ENCODE results near the gene TOGARAM2.

TOGARAM2 gene

GRCh38 chr2:29063646-29064345, 82.7 kb downstream of the TOGARAM2 start:
- POLR2A ChIA-PET: no interaction called here
- no peak for TF ChIP-seq FOXA1 (IDR thresholded peaks at IDR 0.05)
- CTCF ChIA-PET: interaction anchor here (0.6 kb wide), 1 partner anchor 16 kb away, joined by 3 read pairs; no protein-coding TSS in a partner anchor
- DNase-seq (ENCODE audit: extremely low spot score): no peak

- CTCF ChIA-PET: interaction anchor here (0.6 kb wide), 1 partner anchor 16 kb away, joined by 3 read pairs; no protein-coding TSS in a partner anchor
- POLR2A ChIA-PET: no interaction called here
- TF ChIP-seq BHLHE40 (IDR thresholded peaks at IDR 0.05; ENCODE audit: borderline replicate concordance): no peak
- no peak for DNase-seq (ENCODE audit: extremely low spot score)
Measured at GRCh38 chr2:29064346-29064715, 83.2 kb downstream of the TOGARAM2 start.

- TF ChIP-seq PKNOX1 (IDR thresholded peaks at IDR 0.05) (no peak), SP1 (IDR thresholded peaks at IDR 0.05) (no peak), ZNF384 (IDR thresholded peaks at IDR 0.05) (no peak), TARDBP (IDR thresholded peaks at IDR 0.05) (no peak), ELF4 (IDR thresholded peaks at IDR 0.05) (no peak), L3MBTL2 (conservative IDR thresholded peaks at IDR 0.05) (no peak)
- DNase-seq (ENCODE audit: extremely low spot score): no peak
- CTCF ChIA-PET: no interaction called here
- POLR2A ChIA-PET: no interaction called here
Measured at GRCh38 chr2:29064746-29065067, 83.6 kb downstream of the TOGARAM2 start.

GRCh38 chr2:29065068-29065811, 84.1 kb downstream of the TOGARAM2 start:
- POLR2A ChIA-PET: no interaction called here
- no peak for DNase-seq (ENCODE audit: extremely low spot score)
- TF ChIP-seq TARDBP (IDR thresholded peaks at IDR 0.05): no peak
- TF ChIP-seq SUZ12 (IDR thresholded peaks at IDR 0.05): no peak
- no peak for TF ChIP-seq BHLHE40 (IDR thresholded peaks at IDR 0.05; ENCODE audit: borderline replicate concordance)
- no peak for TF ChIP-seq FOXA1 (IDR thresholded peaks at IDR 0.05)
- no peak for TF ChIP-seq CTBP1 (IDR thresholded peaks at IDR 0.05; ENCODE audit: borderline replicate concordance)
- TF ChIP-seq FOXK2 (IDR thresholded peaks at IDR 0.05): no peak
- no peak for TF ChIP-seq SP1 (IDR thresholded peaks at IDR 0.05)
- no peak for TF ChIP-seq L3MBTL2 (conservative IDR thresholded peaks at IDR 0.05)
- TF ChIP-seq ELF4 (IDR thresholded peaks at IDR 0.05): no peak
- no peak for TF ChIP-seq ZNF384 (IDR thresholded peaks at IDR 0.05)
- no peak for TF ChIP-seq FOXM1 (IDR thresholded peaks at IDR 0.05; ENCODE audit: borderline replicate concordance)
- TF ChIP-seq ARNT (IDR thresholded peaks at IDR 0.05): no peak
- no peak for TF ChIP-seq NFRKB (IDR thresholded peaks at IDR 0.05)
- TF ChIP-seq PKNOX1 (IDR thresholded peaks at IDR 0.05): no peak
- TF ChIP-seq LEF1 (IDR thresholded peaks at IDR 0.05; ENCODE audit: borderline replicate concordance): no peak
- CTCF ChIA-PET: interaction anchor here (1.1 kb wide), 1 partner anchor 246 kb away, joined by 4 read pairs; no protein-coding TSS in a partner anchor

- CTCF ChIA-PET: interaction anchor here (1.1 kb wide), 1 partner anchor 245 kb away, joined by 4 read pairs; no protein-coding TSS in a partner anchor
- DNase-seq (ENCODE audit: extremely low spot score): no peak
- no peak for TF ChIP-seq FOXA1 (IDR thresholded peaks at IDR 0.05)
- no peak for TF ChIP-seq SUZ12 (IDR thresholded peaks at IDR 0.05)
- TF ChIP-seq FOXK2 (IDR thresholded peaks at IDR 0.05): no peak
- no peak for TF ChIP-seq BHLHE40 (IDR thresholded peaks at IDR 0.05; ENCODE audit: borderline replicate concordance)
- no peak for TF ChIP-seq NFRKB (IDR thresholded peaks at IDR 0.05)
- no peak for TF ChIP-seq ARNT (IDR thresholded peaks at IDR 0.05)
- TF ChIP-seq TARDBP (IDR thresholded peaks at IDR 0.05): no peak
- TF ChIP-seq FOXM1 (IDR thresholded peaks at IDR 0.05; ENCODE audit: borderline replicate concordance): no peak
- TF ChIP-seq SP1 (IDR thresholded peaks at IDR 0.05): no peak
- TF ChIP-seq HDGF (IDR thresholded peaks at IDR 0.05; ENCODE audit: borderline replicate concordance): no peak
- no peak for TF ChIP-seq L3MBTL2 (conservative IDR thresholded peaks at IDR 0.05)
- no peak for TF ChIP-seq PKNOX1 (IDR thresholded peaks at IDR 0.05)
- TF ChIP-seq LEF1 (IDR thresholded peaks at IDR 0.05; ENCODE audit: borderline replicate concordance): no peak
- TF ChIP-seq ZNF384 (IDR thresholded peaks at IDR 0.05): no peak
- TF ChIP-seq ELF4 (IDR thresholded peaks at IDR 0.05): no peak
- POLR2A ChIA-PET: no interaction called here
Measured at GRCh38 chr2:29066271-29066860, 85.3 kb downstream of the TOGARAM2 start.

- DNase-seq (ENCODE audit: extremely low spot score): no peak
- CTCF ChIA-PET: no interaction called here
- POLR2A ChIA-PET: no interaction called here
- TF ChIP-seq ARNT (IDR thresholded peaks at IDR 0.05): no peak
Measured at GRCh38 chr2:29066997-29067605, 86.0 kb downstream of the TOGARAM2 start.

Data from HEK293T (cell line).